Adrenal gland (tissue), 12 donors: ENCODE results near the gene GNG2. TPM values are rescaled to one million over a fixed set of nuclear protein-coding genes. Genes with fewer than 3 reads are reported as not detected.

Source experiments
- DNase-seq, 7 donors: peaks; one replicate each; pipeline ENCODE4 v3.0.0-alpha.2; 2019 to 2020
- H3K27ac ChIP-seq, 5 donors: fragments of 200-600 bp; sonication (generic) in 4 of 5; 1 replicate in 3 of 5; 2 replicates in 2 of 5; pipeline versions ENCODE4 v1.5.1 to v1.8.0; 2016 to 2020; ENCODE audit warnings: mild to moderate bottlenecking in 1 of 5
- H3K27me3 ChIP-seq: fragments of 200-600 bp; 2 replicates; pipeline ENCODE4 v1.8.0; 2021
- H3K36me3 ChIP-seq, 2 donors: fragments of 200-600 bp; replicated peaks in 1 of 2; 1 replicate in 1 of 2; 2 replicates in 1 of 2; pipeline versions ENCODE4 v1.5.1 to v1.8.0; 2018 to 2022
- H3K4me1 ChIP-seq, 2 donors: fragments of 200-600 bp; replicated peaks in 1 of 2; 1 replicate in 1 of 2; 2 replicates in 1 of 2; pipeline versions ENCODE4 v1.5.1 to v1.8.0; 2018 to 2021
- H3K4me3 ChIP-seq, 4 donors: fragments of 200-600 bp; sonication (generic) in 3 of 4; one replicate each; pipeline ENCODE4 v1.5.1; 2016 to 2018
- H3K9me3 ChIP-seq, 3 donors: fragments of 200-600 bp; sonication (generic) in 1 of 3; replicated peaks in 1 of 3; 1 replicate in 2 of 3; 2 replicates in 1 of 3; pipeline versions ENCODE4 v1.5.1 to v1.8.0; 2016 to 2021
- CTCF ChIP-seq, 6 experiments: fragments of 450-650 bp in 4 of 6; fragments of 200-600 bp in 2 of 6; sonication (generic) in 1 of 6; IDR thresholded peaks; 1 replicate in 5 of 6; 2 replicates in 1 of 6; pipeline versions ENCODE4 v1.5.1 to v1.8.0; 2016 to 2021; ENCODE audit warnings: antibody characterized with exemption in 6 of 6, mild to moderate bottlenecking in 2 of 6, moderate library complexity in 1 of 6
- POLR2A ChIP-seq, 2 donors: fragments of 450-650 bp; IDR thresholded peaks; one replicate each; pipeline ENCODE4 v1.6.1; 2017; ENCODE audit warnings: antibody characterized with exemption in 2 of 2, mild to moderate bottlenecking in 2 of 2, moderate library complexity in 1 of 2
- WGBS, 4 donors: extraction: QIAGEN DNeasy Blood & Tissue Kit in 2 of 4; methylation state at CpG; one replicate each; pipeline versions ENCODE4 v1.1.5 to v1.1.7; 2013 to 2017; 5-methylcytosine and 5-hydroxymethylcytosine counted together
- intact Hi-C, 2 donors: fragments of 100-400 bp; cut with DNase I; formaldehyde crosslinking; loops; one replicate each; pipeline versions ENCODE4 v1.14.1 to v1.15.0; 2022 to 2023
- polyA plus RNA-seq, 3 donors: library from polyadenylated mRNA; stranded (reverse); fragments of 200-250 nt in 2 of 3; fragments of 350-450 nt in 1 of 3; fragmentation: Illumina TruSeq in 1 of 3; extraction: RNeasy Lipid Tissue Mini Kit (QIAGEN cat#74804) in 1 of 3; gene quantifications; one replicate each; pipeline ENCODE4 v1.2.3, GENCODE V29; 2013 to 2014
- total RNA-seq, 9 donors: library from RNA; depleted of rRNA in 4 of 9; stranded (reverse); fragments of >200 nt in 4 of 9; fragments of 120-200 nt in 1 of 9; fragmentation: NEBNext Ultra II Directional in 1 of 9; extraction: Animal tissue kit (Norgen Biotek cat#: 25700) in 1 of 9; gene quantifications; one replicate each; pipeline versions ENCODE4 v1.1.0 to v1.2.4, GENCODE V29; 2013 to 2023
- donor health status: healthy with polysubstance abuse.
- donor health status: Bipolar disorder and iron deficiency.
- donor health status: DM: yes; HTN: yes; CAD: no.
- donor health status: DM: no; HTN: no; CAD: no.
- donor health status: DM: no; HTN: no; CAD: no.
- donor health status: DM: yes; HTN: yes; CAD: no.

Gene GNG2
- total and polyA plus RNA-seq, 12 donors: 6.7 to 61.4 (median 20.7) TPM

GRCh38 chr14:51933191-51933590, 72.8 kb downstream of the GNG2 start:
- Histone ChIP-seq H3K27ac (no peak overlapping the region), H3K9me3 (no peaks in the 10 kb centered on the region), H3K4me1 (peaks cover 0 to 7% of the 10 kb centered on the region in 2 donors), H3K4me3 (no peak overlapping the region), H3K27me3 (no peaks in the 10 kb centered on the region), H3K36me3 (no peaks in the 10 kb centered on the region)
- WGBS, 4 donors: 44 to 70% (median 67%) methylated on average over 3 of the region's 3 CpGs
- DNase-seq: no peak
- intact Hi-C loops: no loop called here
- no peak for TF ChIP-seq CTCF (IDR thresholded peaks at IDR 0.05)
- TF ChIP-seq POLR2A (IDR thresholded peaks at IDR 0.05): no peak

DNA sequence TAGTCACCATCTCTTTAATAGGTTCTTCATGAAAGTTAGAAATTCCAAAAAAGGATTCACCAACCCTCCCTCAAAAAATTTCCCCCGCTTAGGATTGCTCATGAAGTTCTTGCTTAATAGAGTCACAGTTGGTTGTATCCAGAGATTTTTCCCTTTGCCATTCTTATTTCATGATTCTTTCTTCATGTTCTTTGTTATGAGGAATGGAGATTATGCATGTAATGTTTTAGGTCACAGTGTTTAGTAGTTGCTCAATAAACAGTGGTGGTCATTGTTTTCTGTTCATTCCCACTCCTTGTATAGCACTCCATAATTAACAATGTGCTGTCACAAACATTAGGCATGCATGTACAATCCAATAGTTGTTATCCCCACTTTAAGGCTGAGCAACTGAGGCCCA, 77.7 kb downstream of the GNG2 start:
- no peak overlapping the region for H3K4me3 ChIP-seq
- no peaks in the 10 kb centered on the region for H3K27me3 ChIP-seq
- intact Hi-C loops: no loop called here
- H3K4me1 ChIP-seq: no peaks in the 10 kb centered on the region
- no peaks in the 10 kb centered on the region for H3K9me3 ChIP-seq
- H3K36me3 ChIP-seq: no peaks in the 10 kb centered on the region
- 96 to 100% (median 98%) methylated on average over 1 of the region's 1 CpG for WGBS, 4 donors
- no peak for DNase-seq
- TF ChIP-seq CTCF (IDR thresholded peaks at IDR 0.05) (no peak), POLR2A (IDR thresholded peaks at IDR 0.05) (no peak)
- H3K27ac ChIP-seq: no peak overlapping the region

- no peak for TF ChIP-seq POLR2A (IDR thresholded peaks at IDR 0.05)
- TF ChIP-seq CTCF (IDR thresholded peaks at IDR 0.05): no peak
- WGBS, 4 donors: 80 to 93% (median 86%) methylated on average over 3 of the region's 3 CpGs
- no peak for DNase-seq
Observed at GRCh38 chr14:51938821-51939220, 78.4 kb downstream of the GNG2 start.

DNA sequence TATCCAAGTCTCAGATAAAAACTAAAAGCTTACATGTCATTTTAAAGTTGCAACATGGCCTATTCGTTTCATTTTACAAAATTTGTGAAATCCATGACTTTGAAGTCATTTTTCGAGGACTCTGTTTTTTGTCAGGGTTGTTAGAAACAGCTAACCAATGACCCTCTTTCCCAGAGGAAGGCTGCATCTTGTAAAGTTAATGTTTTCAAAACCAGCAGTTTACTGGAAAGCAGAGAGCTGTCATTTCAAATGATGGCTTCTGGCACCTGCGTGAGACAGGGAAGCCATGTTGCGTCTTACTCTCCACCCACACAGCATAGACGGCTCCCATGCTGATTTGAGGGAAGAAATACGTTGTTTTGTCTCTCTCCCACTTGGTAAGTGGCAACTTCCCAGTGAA, 78.8 kb downstream of the GNG2 start:
- no peak for DNase-seq
- H3K4me3 ChIP-seq: no peak overlapping the region
- WGBS, 4 donors: 86 to 91% (median 88%) methylated on average over 6 of the region's 6 CpGs
- H3K4me1 ChIP-seq: no peaks in the 10 kb centered on the region
- no peaks in the 10 kb centered on the region for H3K36me3 ChIP-seq
- intact Hi-C loops: no loop called here
- H3K9me3 ChIP-seq: no peaks in the 10 kb centered on the region
- H3K27ac ChIP-seq: no peak overlapping the region
- H3K27me3 ChIP-seq: no peaks in the 10 kb centered on the region
- TF ChIP-seq CTCF (IDR thresholded peaks at IDR 0.05): no peak
- no peak for TF ChIP-seq POLR2A (IDR thresholded peaks at IDR 0.05)

More at GRCh38 chr14:51938821-51939220, 78.4 kb downstream of the GNG2 start:
- Histone ChIP-seq H3K4me1 (no peaks in the 10 kb centered on the region), H3K27me3 (no peaks in the 10 kb centered on the region), H3K36me3 (no peaks in the 10 kb centered on the region), H3K27ac (no peak overlapping the region), H3K4me3 (no peak overlapping the region), H3K9me3 (no peaks in the 10 kb centered on the region)
- intact Hi-C loops: no loop called here
